ENCODE results near the gene FZD8. TPM values are rescaled to one million over a fixed set of nuclear protein-coding genes. Genes with fewer than 3 reads are reported as not detected.

The FZD8 gene
- total RNA-seq, 1 experiment from 2014 or later, result 0.22 TPM

- POLR2A ChIA-PET, result no interaction called here
- peaks cover 26% of the 10 kb centered on the region; the same call in 1 of the 2 replicates for H3K27me3 ChIP-seq (ENCODE audit: insufficient read depth, low read length)
- no peaks in the 10 kb centered on the region; a peak in 1 of 4 replicates for H3K36me3 ChIP-seq (ENCODE audit: control insufficient read depth in 1 of 2, insufficient read depth in 2 of 2, low read length in 2 of 2)
- TF ChIP-seq RAD21 (IDR thresholded peaks at IDR 0.05; ENCODE audit: low read depth) (no peak), ATF3 (IDR thresholded peaks at IDR 0.05) (no peak), SP1 (IDR thresholded peaks at IDR 0.05; ENCODE audit: low read depth) (no peak), ELF1 (IDR thresholded peaks at IDR 0.05; ENCODE audit: borderline replicate concordance, low read depth) (no peak), ZBTB33 (IDR thresholded peaks at IDR 0.05; ENCODE audit: extremely low read depth, insufficient replicate concordance, low read length) (no peak), FOSL1 (IDR thresholded peaks at IDR 0.05; ENCODE audit: low read depth) (no peak), CTCF (IDR thresholded peaks at IDR 0.05 in 2 of 3, conservative IDR thresholded peaks at IDR 0.05 in 1 of 3; ENCODE audit: borderline replicate concordance in 1 of 3, insufficient read depth in 1 of 3, low read depth in 2 of 3, low read length in 2 of 3) (no peak), MAX (IDR thresholded peaks at IDR 0.05) (no peak), EZH2phosphoT487 (IDR thresholded peaks at IDR 0.05; ENCODE audit: borderline replicate concordance) (no peak), POLR2A (IDR thresholded peaks at IDR 0.05; ENCODE audit: borderline replicate concordance, extremely low read depth, insufficient read depth, insufficient read length) (no peak), POLR2AphosphoS5 (IDR thresholded peaks at IDR 0.05; ENCODE audit: low read depth, low read length) (no peak), YY1 (IDR thresholded peaks at IDR 0.05; ENCODE audit: extremely low read depth, insufficient replicate concordance, low read depth, low read length) (no peak), CBX3 (IDR thresholded peaks at IDR 0.05; ENCODE audit: low read depth) (no peak)
- no peak overlapping the region for H3K4me2 ChIP-seq (ENCODE audit: low read length)
- ATAC-seq (no peak), DNase-seq (ENCODE audit: low read depth, low spot score) (no peak)
- intact Hi-C loops (cut with micrococcal nuclease), result no loop called here
- CTCF ChIA-PET, result no interaction called here
- H3K4me1 ChIP-seq (ENCODE audit: control insufficient read depth in 1 of 2, insufficient read depth in 2 of 2, low read length in 2 of 2), result no peaks in the 10 kb centered on the region
- BruUV-seq (replicated peaks), result no TSS peak
- no peak overlapping the region for H3K4me3 ChIP-seq (replicated peaks in 1 of 2; ENCODE audit: low read depth in 1 of 2, low read length in 2 of 2)
- H3K9ac ChIP-seq (ENCODE audit: low read length), result no peak overlapping the region
- no peaks in the 10 kb centered on the region for H3K79me2 ChIP-seq (ENCODE audit: insufficient read depth, low read length)
- no peaks in the 10 kb centered on the region for H3K9me2 ChIP-seq (ENCODE audit: insufficient read depth)
- RAD21 ChIA-PET (ENCODE audit: low non-redundant PET in 1 of 2, low total read pairs in 2 of 2, uncharacterized antibody in 2 of 2, unreplicated experiment in 2 of 2), result no interaction called here
- H2AFZ ChIP-seq (ENCODE audit: low read depth, low read length, poor library complexity, severe bottlenecking), result no peak overlapping the region
- no peak overlapping the region for H3K27ac ChIP-seq (ENCODE audit: low read depth, low read length)
- no peaks in the 10 kb centered on the region for H3K9me3 ChIP-seq (ENCODE audit: control insufficient read depth in 1 of 2, insufficient read depth in 1 of 2, low read depth in 1 of 2, low read length in 2 of 2)
- no peaks in the 10 kb centered on the region for H4K20me1 ChIP-seq (ENCODE audit: insufficient read depth)
These were observed 35.7 kb downstream of the FZD8 start for GRCh38 chr10:35606430-35606829.

All from HCT116 (cell line).